Occipital lobe (tissue), 2 donors: ENCODE data around the gene FLT3LG. TPM values are rescaled to one million over a fixed set of nuclear protein-coding genes. Genes with fewer than 3 reads are reported as not detected.

Experiments
- DNase-seq: peaks from one replicate; lab custom pipeline; 2025; lab: John Stamatoyannopoulos, UW
- total RNA-seq: library from RNA; depleted of rRNA; stranded (reverse); fragments of >200 nt; gene quantifications from one replicate; pipeline ENCODE4 v1.2.3, GENCODE V29; 2014

Gene FLT3LG
- total RNA-seq, result not detected

DNA sequence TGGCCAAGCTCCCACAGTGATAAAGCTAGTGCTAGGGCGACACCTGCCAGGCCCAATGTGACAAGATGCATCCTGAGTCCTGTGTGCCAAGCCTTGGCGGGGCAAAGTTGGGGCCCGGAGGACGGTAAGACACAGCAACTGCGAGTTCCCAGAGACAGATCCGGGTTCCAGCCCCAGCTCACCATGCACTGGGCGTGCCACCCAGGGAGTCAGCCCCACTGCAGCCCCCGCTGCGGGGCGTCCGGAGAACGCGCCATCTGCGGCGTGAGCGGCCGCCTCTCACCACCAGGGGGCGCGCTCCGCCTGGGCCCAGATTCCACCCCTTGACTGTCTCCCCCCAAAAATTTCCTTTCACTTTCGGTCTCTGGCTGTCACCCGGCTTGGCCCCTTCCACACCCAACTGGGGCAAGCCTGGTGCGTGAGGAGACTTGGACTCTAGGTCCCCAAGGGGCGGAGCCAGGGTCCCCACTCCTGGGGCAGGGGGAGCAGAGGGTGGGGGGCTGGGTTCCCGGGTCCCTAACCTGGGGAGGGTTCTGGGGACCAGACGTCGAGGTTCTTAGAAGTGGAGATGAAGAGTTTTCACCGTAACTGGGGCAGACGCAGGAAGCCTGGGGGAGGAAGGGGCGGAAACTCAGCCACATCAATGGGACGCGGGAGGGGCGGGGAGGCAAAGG is at the start of gene FLT3LG:
TSS of gene FLT3LG (plus strand) at position 348 of the 674 bp plus-strand sequence. CDS start 425 bp downstream, outside the sequence.
- peak; percentile 11 for DNase-seq

DNA sequence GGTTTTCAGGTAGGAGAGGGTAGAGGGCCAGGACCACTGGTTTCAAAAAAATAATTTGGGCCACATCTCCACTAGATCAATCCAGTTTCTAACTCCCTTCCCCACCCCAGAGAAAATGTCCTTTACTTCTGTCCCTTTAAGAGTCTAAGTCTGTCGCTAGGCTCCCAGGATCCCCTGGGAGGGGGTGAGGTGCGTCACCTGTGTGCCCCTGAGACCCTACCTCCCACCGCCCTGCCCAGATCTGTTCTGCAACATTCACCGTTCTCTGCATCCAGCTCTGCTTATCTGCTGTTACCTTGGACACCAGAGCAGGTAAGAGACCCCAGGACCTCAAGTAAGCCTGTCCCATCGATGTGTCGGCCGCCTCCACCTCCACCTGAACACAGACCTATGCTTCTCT is 48.8 kb upstream of the FLT3LG start, which contains the start of gene GFY:
TSS of gene GFY (plus strand) at position 211 of the 400 bp plus-strand sequence. CDS start 1,043 bp downstream, outside the sequence.
- no peak for DNase-seq

DNA sequence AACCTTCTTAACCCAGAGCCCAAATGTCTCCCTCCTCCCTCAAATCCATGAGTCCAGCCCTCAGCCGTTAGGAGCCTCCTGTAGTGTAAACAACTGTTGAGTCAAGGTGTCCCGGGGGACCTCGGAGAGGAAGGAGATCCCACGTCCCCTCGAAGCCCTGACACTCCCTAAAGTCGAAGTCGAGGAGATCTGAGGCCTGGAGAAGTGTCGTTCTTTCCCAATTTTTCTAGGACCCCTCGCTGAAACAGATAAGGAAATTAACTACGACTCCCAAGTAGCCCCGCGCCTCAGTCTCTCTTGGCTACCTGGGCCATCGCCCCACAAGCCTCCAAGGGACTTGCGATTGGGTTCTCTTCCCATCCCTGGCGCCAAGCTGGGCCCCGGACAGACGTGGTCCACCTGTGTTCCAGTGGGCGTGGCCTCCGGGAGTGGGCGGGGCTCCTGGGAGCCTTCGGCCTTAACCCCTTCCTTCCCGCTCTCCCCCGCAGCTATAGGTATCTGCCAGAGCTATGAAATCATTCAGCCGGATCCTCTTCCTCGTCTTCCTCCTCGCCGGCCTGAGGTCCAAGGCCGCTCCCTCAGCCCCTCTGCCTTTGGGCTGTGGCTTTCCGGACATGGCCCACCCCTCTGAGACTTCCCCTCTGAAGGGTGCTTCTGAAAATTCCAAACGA is 48.0 kb upstream of the FLT3LG start:
- no peak for DNase-seq

DNA sequence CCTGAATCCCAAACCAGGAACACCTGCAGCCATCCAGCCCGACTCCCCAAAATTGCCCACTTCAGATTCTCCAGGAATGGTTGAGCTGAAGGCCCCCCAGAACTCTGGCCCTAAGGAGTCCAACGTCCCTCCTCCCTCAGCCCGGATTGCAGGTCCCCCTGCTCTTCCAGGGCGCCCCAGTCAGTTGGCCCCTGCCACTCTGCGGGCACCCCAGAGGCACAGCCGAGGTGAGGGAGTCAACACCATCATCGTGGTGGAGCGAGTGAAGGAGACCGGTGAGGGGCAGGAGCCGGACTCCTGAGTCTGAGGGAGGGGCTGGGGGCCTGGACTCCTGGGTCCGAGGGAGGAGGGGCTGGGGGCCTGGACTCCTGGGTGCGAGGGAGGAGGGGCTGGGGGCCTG is 46.7 kb upstream of the FLT3LG start:
- no peak for DNase-seq

DNA sequence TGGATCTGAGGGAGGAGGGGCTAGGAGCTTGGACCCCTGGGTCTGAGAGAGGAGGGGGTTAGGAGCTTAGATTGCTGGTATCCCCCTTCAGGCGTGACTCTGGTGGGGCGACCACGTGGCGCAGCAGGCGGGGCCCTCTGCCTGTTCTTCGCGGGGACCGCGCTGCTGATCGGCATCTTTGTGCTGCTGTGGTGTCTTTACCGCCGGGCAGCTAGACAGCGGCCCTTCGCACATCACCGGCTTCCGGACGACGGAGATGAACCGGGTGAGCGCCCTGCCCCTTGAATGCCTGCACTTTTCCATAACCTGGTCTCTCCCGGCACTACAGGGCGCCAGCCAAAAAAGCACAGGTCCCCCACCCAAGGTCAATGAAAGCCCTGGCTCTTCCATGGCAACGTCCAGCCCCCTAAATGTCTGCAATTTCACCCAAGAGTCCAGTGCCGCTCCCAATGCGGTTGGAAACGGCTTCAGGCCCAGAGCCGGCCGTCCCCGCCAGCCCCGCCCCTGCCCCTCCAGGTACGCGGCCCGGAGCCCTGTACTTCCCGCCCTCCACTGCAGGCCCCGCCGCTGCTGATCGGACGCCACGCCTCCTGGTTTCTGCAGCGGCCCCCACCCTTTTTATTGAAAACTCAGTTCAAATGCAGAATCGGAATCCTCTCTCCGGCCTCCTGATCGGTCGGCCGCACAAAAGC is 46.0 kb upstream of the FLT3LG start:
- no peak for DNase-seq

DNA sequence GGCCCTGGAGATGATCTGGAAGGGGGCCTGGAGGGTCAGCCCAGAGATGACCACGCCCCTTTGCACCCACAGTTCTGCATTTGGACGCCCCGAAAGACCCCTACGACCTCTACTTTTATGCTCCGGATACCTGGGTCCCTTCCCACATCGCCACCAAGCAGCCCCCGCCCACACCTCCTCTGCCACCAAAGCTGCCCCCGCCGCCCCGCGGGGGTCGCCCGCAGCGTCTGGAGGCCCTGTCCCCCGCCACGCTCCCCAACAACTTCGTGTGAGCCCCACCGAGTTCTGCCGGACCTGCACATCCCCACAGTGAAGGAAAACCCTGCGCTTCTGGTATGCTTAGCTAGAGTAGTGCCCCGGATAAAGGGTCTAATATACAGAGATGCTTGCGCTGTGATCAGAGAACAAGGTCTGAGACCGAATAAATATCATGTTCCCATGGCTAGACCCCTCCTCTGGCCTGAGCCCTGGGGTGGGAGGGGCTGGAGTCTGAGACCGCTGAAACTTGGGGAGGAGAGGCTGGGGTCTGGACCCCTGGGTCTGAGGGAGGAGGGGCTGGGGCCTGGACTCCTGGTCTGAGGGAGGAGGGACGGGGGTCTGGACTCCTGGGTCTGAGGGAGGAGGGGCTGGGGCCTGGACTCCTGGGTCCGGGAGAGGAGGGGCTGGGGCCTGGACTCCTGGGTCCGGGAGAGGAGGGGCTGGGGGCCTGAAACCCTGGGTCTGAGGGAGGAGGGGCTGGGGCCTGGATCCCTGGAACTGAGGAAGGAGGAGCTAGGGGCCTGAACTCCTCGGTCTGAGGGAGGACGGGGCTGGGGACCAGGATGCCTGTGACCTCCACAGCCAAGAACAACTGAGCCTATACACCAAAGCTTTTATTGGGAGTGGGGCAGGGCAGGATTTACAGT is 45.2 kb upstream of the FLT3LG start:
- DNase-seq, result no peak

GRCh38 chr19:49430172-49430677 is 43.8 kb upstream of the FLT3LG start:
- DNase-seq, result no peak

GRCh38 chr19:49430678-49431329 is 43.2 kb upstream of the FLT3LG start:
- peak; percentile 11 for DNase-seq

DNA sequence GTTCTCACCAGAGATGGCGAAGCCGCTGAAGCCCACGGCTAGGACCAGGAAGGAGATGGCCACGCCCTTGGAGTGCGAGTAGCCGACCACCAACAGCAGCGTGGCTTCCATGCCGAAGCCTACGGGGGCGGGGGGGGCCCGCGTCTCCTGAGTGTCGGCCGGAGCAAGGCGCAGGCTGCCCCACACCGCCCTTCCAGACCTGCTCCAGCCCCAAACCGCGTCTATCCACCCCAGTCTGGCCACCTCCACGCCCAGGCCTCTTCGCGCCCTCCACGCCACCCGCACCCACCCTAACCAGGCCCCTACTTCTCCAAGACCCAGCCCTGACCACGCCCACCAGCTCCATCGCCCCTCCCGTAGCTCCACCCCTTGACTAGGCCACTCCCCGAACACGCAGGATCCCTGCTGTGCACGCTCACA is 42.7 kb upstream of the FLT3LG start:
- peak; percentile 10 for DNase-seq

DNA sequence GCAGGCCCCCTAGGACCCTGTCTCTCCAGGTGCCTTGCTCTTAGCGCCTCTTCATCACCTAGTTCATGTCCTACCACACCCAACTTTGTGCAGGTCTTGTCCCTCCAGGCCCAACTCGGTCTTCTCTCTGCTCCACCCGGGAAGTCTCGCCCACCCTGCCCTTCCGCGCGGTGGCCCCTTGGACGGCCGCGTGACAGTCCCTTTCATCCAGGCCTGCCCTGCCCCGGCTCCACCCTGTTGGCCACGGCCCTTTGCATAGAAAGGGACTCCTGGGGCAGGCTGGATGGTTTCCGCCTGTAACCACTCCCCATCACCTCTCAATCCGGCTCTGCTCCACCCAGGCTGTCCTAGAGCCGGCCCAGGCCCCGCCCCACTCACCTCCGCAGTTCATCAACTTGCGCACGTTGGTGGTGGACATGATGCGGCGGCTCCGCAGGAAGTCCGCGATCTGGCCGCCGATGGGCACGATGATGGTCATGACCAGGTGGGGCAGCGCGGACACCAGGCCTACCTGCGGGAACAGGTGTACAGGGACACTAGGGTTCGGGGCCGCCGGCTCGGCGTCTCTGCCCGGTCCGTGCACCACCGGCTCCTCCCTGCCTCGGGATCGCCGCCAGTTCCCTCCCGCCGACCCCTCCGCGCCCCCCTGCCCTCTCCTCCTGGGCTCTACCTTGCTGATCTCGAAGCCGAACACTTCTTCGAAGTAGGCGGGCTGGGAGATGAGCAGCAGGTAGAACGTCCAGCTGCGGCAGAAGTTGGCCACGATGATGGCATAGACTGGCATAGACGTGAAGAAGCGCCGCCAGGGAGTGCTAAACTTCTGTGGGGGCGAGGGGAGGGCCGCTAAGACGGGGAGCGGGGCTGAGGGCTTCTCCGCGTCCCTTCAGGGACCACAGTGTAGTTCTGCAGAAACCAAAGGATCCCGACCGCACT is 41.6 kb upstream of the FLT3LG start:
- DNase-seq, result no peak

- DNase-seq, result no peak
Observed at GRCh38 chr19:49433240-49433901, 40.6 kb upstream of the FLT3LG start.

DNA sequence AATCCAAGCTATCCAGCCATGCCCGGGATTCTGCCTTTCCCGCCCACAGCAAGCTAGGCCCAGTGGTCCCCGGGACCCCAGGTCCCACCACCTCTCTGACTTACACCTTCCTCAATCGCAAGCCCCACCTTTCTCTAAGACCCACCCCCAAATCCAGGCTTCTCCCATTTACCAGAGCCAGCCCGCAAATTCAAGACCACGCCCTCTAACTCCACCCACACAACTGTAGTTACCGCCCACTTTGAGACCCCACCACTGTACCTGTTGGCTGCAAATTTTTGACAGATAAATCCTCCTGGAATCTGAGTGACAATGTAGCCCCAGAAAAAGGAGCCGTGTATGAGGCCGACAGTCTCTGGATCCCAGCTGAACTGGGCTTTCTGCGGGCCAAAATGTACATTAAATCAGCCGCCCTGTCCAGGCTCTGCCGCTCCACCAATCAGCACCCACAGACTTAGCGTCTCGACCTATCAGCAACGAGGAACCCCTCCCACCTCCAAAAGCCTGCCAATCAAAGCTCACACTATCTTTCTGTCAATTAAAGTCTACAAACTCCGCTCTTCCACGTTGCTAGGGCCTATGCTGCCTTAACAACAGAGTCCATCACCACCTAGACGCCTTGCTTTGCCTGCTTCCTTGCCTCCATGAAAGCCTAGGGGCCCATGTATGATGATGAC is 39.0 kb upstream of the FLT3LG start:
- peak; percentile 21 for DNase-seq

DNA sequence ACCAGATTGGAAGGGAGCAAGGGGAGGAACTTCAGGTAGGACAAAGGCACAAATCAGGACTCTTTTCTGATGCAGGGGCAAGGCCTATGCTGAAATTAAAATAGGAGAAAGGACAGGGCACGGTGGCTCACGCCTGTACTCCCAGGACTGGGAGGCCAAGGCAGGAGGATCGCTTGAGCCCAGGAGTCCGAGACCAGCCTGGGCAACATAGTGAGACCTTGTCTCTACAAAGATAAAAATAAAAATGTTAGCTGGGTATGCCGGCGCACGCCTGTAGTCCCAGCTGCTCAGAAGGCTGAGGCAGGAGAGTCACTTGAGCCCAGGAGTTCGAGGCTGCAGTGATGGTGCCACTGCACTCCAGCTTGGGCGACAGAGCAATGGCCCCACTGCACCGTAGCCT is 38.3 kb upstream of the FLT3LG start:
- DNase-seq, result no peak

GRCh38 chr19:49436381-49437017 is 37.5 kb upstream of the FLT3LG start:
- DNase-seq, result peak; percentile 14

GRCh38 chr19:49437231-49437630 is 36.8 kb upstream of the FLT3LG start:
- DNase-seq, result peak; percentile 76

DNA sequence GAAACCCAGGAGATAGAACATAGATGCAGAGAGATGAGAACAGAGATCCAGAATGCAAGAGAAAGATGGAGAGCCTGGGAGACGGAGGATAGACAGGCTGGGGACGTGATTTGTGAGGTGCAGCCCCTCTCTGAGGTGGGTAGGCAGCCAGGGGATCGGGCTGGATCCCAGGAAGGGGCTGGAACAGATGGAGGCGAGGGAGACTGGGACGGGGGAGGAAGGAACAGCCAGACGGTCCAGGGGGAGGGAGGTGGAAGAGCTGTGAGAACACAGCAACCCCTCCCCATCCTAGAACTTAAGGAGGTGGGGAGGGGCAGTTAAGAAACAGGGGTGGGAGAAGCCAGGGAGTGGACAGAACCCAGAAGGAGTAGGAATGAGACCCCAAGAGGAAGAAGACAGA is 35.8 kb upstream of the FLT3LG start:
- DNase-seq, result peak; percentile 42

DNA sequence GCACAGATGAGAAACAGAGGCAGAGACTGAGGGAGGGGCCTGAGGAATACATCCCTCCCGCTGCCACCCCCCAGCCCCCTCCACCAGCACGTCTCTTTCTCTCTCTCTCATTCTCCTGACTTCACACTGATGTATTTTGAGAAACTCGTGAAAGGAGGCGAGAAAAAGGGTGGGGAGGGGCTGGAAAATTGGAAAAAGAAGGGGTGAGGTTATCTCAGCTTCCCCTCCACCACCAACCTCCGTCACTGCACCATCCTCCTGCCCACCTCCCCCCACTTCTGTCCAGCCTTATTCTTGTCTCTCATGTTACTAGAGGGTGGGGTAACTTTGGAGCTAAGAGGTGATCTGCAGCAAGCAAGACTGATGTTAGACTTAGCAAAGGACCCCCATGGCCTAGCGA is 34.2 kb upstream of the FLT3LG start:
- DNase-seq, result no peak
